Breast epithelium (tissue), 3 donors: ENCODE measurements around the gene PRDM5.

Experiments
- POLR2A ChIP-seq: fragments of 450-650 bp; IDR thresholded peaks from one replicate; pipeline ENCODE4 v1.6.1; 2016; ENCODE audit warnings: antibody characterized with exemption, mild to moderate bottlenecking, moderate library complexity
- POLR2AphosphoS5 ChIP-seq, 3 donors: sonication (generic); formaldehyde crosslinking; IDR thresholded peaks; one replicate each; pipeline ENCODE4 v1.6.1; 2017; ENCODE audit warnings: antibody characterized with exemption in 3 of 3
- TF ChIP-seq, protein P1 (sequence below), 3 donors: fragments of 450-650 bp; IDR thresholded peaks; one replicate each; pipeline ENCODE4 v1.5.1; 2016 to 2017; ENCODE audit warnings: antibody characterized with exemption in 3 of 3, mild to moderate bottlenecking in 3 of 3, moderate library complexity in 3 of 3

DNA sequence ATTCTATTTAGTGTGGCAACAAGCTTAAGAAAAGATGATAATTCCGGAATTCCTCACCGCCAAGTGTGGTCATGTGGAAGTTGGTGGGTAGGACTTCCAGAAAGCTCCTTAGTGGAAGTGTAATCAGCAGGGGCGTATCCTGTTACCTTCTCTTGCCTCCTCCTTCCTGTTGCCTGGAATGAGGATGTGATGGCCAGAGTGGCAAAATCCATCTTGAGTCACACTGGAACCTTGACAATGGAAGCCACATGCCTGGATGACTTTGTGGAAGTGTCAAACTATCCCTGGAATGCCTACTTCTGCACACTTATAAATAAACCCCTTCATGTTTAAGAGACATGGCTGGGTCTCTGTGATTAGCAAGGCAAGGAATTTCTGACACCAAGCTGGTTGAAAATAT is 191.0 kb downstream of the PRDM5 start:
- TF ChIP-seq, protein P1, sequence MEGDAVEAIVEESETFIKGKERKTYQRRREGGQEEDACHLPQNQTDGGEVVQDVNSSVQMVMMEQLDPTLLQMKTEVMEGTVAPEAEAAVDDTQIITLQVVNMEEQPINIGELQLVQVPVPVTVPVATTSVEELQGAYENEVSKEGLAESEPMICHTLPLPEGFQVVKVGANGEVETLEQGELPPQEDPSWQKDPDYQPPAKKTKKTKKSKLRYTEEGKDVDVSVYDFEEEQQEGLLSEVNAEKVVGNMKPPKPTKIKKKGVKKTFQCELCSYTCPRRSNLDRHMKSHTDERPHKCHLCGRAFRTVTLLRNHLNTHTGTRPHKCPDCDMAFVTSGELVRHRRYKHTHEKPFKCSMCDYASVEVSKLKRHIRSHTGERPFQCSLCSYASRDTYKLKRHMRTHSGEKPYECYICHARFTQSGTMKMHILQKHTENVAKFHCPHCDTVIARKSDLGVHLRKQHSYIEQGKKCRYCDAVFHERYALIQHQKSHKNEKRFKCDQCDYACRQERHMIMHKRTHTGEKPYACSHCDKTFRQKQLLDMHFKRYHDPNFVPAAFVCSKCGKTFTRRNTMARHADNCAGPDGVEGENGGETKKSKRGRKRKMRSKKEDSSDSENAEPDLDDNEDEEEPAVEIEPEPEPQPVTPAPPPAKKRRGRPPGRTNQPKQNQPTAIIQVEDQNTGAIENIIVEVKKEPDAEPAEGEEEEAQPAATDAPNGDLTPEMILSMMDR (IDR thresholded peaks at IDR 0.05) = no peak
- TF ChIP-seq POLR2AphosphoS5 (IDR thresholded peaks at IDR 0.05) (no peak), POLR2A (no peak)
